Activated T-cell treated with anti-CD3 and anti-CD28 coated beads, Interleukin-2, amount 50 U/mL, for 24 hours (primary cell): ENCODE results near the gene ZYG11B.
"Not testable (repeated sequence)": the region's sequence is repeated elsewhere in the genome, so short reads cannot be mapped to it uniquely, and the experiment has no call there.

Experiments
- DNase-seq: peaks from one replicate; pipeline ENCODE4 v3.0.0-alpha.2; 2020
- H3K27ac Mint-ChIP-seq: 2 replicates; pipeline ENCODE4 v1.8.0; 2020; ENCODE audit warnings: mild to moderate bottlenecking, mixed read lengths
- H3K27me3 Mint-ChIP-seq: 2 replicates; pipeline ENCODE4 v1.8.0; 2020; ENCODE audit warnings: mixed read lengths
- H3K36me3 Mint-ChIP-seq: 2 replicates; pipeline ENCODE4 v1.8.0; 2020; ENCODE audit warnings: low read depth, mixed read lengths
- H3K4me1 Mint-ChIP-seq: 2 replicates; pipeline ENCODE4 v1.8.0; 2020; ENCODE audit warnings: low read depth, mixed read lengths
- H3K4me3 Mint-ChIP-seq: 2 replicates; pipeline ENCODE4 v1.8.0; 2020; ENCODE audit warnings: mild to moderate bottlenecking, moderate library complexity, mixed read lengths
- H3K9me3 Mint-ChIP-seq: 2 replicates; pipeline ENCODE4 v1.8.0; 2020; ENCODE audit warnings: mixed read lengths

Gene ZYG11B

GRCh38 chr1:52756020-52756419 lies 29.8 kb downstream of the ZYG11B start:
- no peak overlapping the region for H3K27ac Mint-ChIP-seq
- no peaks in the 10 kb centered on the region for H3K4me1 Mint-ChIP-seq
- no peaks in the 10 kb centered on the region for H3K9me3 Mint-ChIP-seq
- H3K27me3 Mint-ChIP-seq, result no peaks in the 10 kb centered on the region
- H3K36me3 Mint-ChIP-seq, result peaks cover 24% of the 10 kb centered on the region
- no peak for DNase-seq
- H3K4me3 Mint-ChIP-seq, result no peak overlapping the region

- H3K27me3 Mint-ChIP-seq, result no peaks in the 10 kb centered on the region
- no peak overlapping the region for H3K4me3 Mint-ChIP-seq
Measured at GRCh38 chr1:52759908-52760307, 33.7 kb downstream of the ZYG11B start.

GRCh38 chr1:52767596-52768280 lies 41.5 kb downstream of the ZYG11B start:
- H3K27me3 Mint-ChIP-seq, result no peaks in the 10 kb centered on the region
- H3K4me3 Mint-ChIP-seq, result no peak overlapping the region
- peaks cover 23% of the 10 kb centered on the region for H3K36me3 Mint-ChIP-seq
- no peaks in the 10 kb centered on the region for H3K9me3 Mint-ChIP-seq
- peaks cover 15% of the 10 kb centered on the region for H3K4me1 Mint-ChIP-seq
- H3K27ac Mint-ChIP-seq, result peak overlapping the region; percentile 26
- no peak for DNase-seq

More at GRCh38 chr1:52759908-52760307, 33.7 kb downstream of the ZYG11B start:
- DNase-seq, result no peak
- Mint-ChIP-seq H3K9me3 (no peaks in the 10 kb centered on the region), H3K4me1 (no peaks in the 10 kb centered on the region), H3K36me3 (peaks cover 31% of the 10 kb centered on the region), H3K27ac (no peak overlapping the region)

- no peak overlapping the region for H3K27ac Mint-ChIP-seq
- H3K4me1 Mint-ChIP-seq, result peaks cover 15% of the 10 kb centered on the region
- no peaks in the 10 kb centered on the region for H3K9me3 Mint-ChIP-seq
- no peak overlapping the region for H3K4me3 Mint-ChIP-seq
- DNase-seq, result no peak
- H3K27me3 Mint-ChIP-seq, result no peaks in the 10 kb centered on the region
- peaks cover 33% of the 10 kb centered on the region for H3K36me3 Mint-ChIP-seq
Measured at GRCh38 chr1:52769346-52770033, 43.2 kb downstream of the ZYG11B start.

- H3K36me3 Mint-ChIP-seq, result peaks cover 46% of the 10 kb centered on the region
- H3K27ac Mint-ChIP-seq, result no peak overlapping the region
- no peak overlapping the region for H3K4me3 Mint-ChIP-seq
- no peak for DNase-seq
- H3K27me3 Mint-ChIP-seq, result no peaks in the 10 kb centered on the region
- H3K9me3 Mint-ChIP-seq, result no peaks in the 10 kb centered on the region
- peaks cover 13% of the 10 kb centered on the region for H3K4me1 Mint-ChIP-seq
Measured at GRCh38 chr1:52771384-52771783, 45.1 kb downstream of the ZYG11B start.

GRCh38 chr1:52786148-52786547 lies 59.9 kb downstream of the ZYG11B start:
- H3K9me3 Mint-ChIP-seq, result no peaks in the 10 kb centered on the region
- no peaks in the 10 kb centered on the region for H3K4me1 Mint-ChIP-seq
- no peak for DNase-seq
- H3K27ac Mint-ChIP-seq, result no peak overlapping the region
- no peak overlapping the region for H3K4me3 Mint-ChIP-seq
- no peaks in the 10 kb centered on the region for H3K27me3 Mint-ChIP-seq
- peaks cover 58% of the 10 kb centered on the region for H3K36me3 Mint-ChIP-seq

GRCh38 chr1:52790429-52790828 lies 64.2 kb downstream of the ZYG11B start:
- not testable (repeated sequence) for H3K27ac Mint-ChIP-seq, H3K4me3 Mint-ChIP-seq, H3K4me1 Mint-ChIP-seq, H3K27me3 Mint-ChIP-seq, H3K9me3 Mint-ChIP-seq, DNase-seq
- H3K36me3 Mint-ChIP-seq, result peaks cover 45% of the 10 kb centered on the region

GRCh38 chr1:52792036-52792435 lies 65.8 kb downstream of the ZYG11B start:
- Mint-ChIP-seq H3K4me1 (no peaks in the 10 kb centered on the region), H3K27ac (no peak overlapping the region), H3K36me3 (peaks cover 40% of the 10 kb centered on the region), H3K27me3 (no peaks in the 10 kb centered on the region), H3K4me3 (no peak overlapping the region), H3K9me3 (no peaks in the 10 kb centered on the region)
- DNase-seq, result no peak

GRCh38 chr1:52793717-52794116 lies 67.5 kb downstream of the ZYG11B start:
- H3K4me3 Mint-ChIP-seq, H3K27me3 Mint-ChIP-seq, DNase-seq, H3K4me1 Mint-ChIP-seq, H3K27ac Mint-ChIP-seq, H3K9me3 Mint-ChIP-seq: not testable (repeated sequence)
- peaks cover 35% of the 10 kb centered on the region for H3K36me3 Mint-ChIP-seq

GRCh38 chr1:52795464-52795863 lies 69.2 kb downstream of the ZYG11B start:
- no peaks in the 10 kb centered on the region for H3K27me3 Mint-ChIP-seq
- peaks cover 24% of the 10 kb centered on the region for H3K36me3 Mint-ChIP-seq
- no peaks in the 10 kb centered on the region for H3K9me3 Mint-ChIP-seq
- H3K4me1 Mint-ChIP-seq, result no peaks in the 10 kb centered on the region
- H3K4me3 Mint-ChIP-seq, result no peak overlapping the region
- no peak overlapping the region for H3K27ac Mint-ChIP-seq
- DNase-seq, result no peak

GRCh38 chr1:52798331-52798730 lies 72.1 kb downstream of the ZYG11B start:
- no peaks in the 10 kb centered on the region for H3K9me3 Mint-ChIP-seq
- H3K27me3 Mint-ChIP-seq, result no peaks in the 10 kb centered on the region
- H3K4me3 Mint-ChIP-seq, result no peak overlapping the region
- peaks cover 24% of the 10 kb centered on the region for H3K36me3 Mint-ChIP-seq
- DNase-seq, result no peak
- H3K4me1 Mint-ChIP-seq, result no peaks in the 10 kb centered on the region
- H3K27ac Mint-ChIP-seq, result no peak overlapping the region

GRCh38 chr1:52801011-52801410 lies 74.8 kb downstream of the ZYG11B start:
- no peak overlapping the region for H3K4me3 Mint-ChIP-seq
- DNase-seq, result no peak
- no peaks in the 10 kb centered on the region for H3K9me3 Mint-ChIP-seq
- no peaks in the 10 kb centered on the region for H3K27me3 Mint-ChIP-seq
- H3K27ac Mint-ChIP-seq, result no peak overlapping the region
- peaks cover 30% of the 10 kb centered on the region for H3K36me3 Mint-ChIP-seq
- H3K4me1 Mint-ChIP-seq, result no peaks in the 10 kb centered on the region

GRCh38 chr1:52804083-52804482 lies 77.8 kb downstream of the ZYG11B start:
- H3K4me1 Mint-ChIP-seq, H3K9me3 Mint-ChIP-seq, H3K27ac Mint-ChIP-seq, H3K27me3 Mint-ChIP-seq, H3K4me3 Mint-ChIP-seq, DNase-seq: not testable (repeated sequence)
- peaks cover 22% of the 10 kb centered on the region for H3K36me3 Mint-ChIP-seq

GRCh38 chr1:52814465-52814864 lies 88.2 kb downstream of the ZYG11B start:
- Mint-ChIP-seq H3K27ac (no peak overlapping the region), H3K36me3 (peaks cover 50% of the 10 kb centered on the region), H3K4me3 (no peak overlapping the region), H3K9me3 (no peaks in the 10 kb centered on the region), H3K4me1 (no peaks in the 10 kb centered on the region), H3K27me3 (no peaks in the 10 kb centered on the region)
- no peak for DNase-seq

GRCh38 chr1:52820830-52821229 lies 94.6 kb downstream of the ZYG11B start:
- not testable (repeated sequence) for DNase-seq, H3K9me3 Mint-ChIP-seq, H3K4me3 Mint-ChIP-seq, H3K4me1 Mint-ChIP-seq, H3K27me3 Mint-ChIP-seq, H3K27ac Mint-ChIP-seq
- H3K36me3 Mint-ChIP-seq, result peaks cover 36% of the 10 kb centered on the region
